Stimulated activated CD4-positive, alpha-beta T cell treated with anti-CD3 and anti-CD28 coated beads, TNF-alpha, amount 100 ng/mL, for 4 hours (primary cell): ENCODE results near the gene ZMYND12.

Experiments
- DNase-seq, 3 experiments: peaks; one replicate each; pipeline ENCODE4 v3.0.0-alpha.2; 2020; ENCODE audit warnings: low read depth in 3 of 3

Gene ZMYND12

DNA sequence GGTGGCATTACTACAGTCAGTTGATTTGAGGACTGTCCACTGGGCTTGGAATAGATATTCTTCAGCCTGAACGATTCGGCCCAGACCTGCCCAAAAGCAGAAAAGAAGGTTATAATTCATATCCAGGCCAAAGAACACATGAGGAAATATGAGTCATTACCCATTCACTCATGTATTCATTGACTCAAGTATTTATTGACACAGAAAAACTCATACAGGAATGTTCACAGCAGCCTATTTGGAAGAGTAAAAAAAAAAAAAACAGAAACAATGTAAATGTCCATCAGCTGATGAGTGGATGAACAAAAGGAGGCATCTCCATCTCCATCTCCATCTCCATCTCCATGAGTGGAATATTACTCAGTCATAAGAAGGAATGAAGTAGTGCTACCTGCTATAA is 15.9 kb downstream of the ZMYND12 start:
- DNase-seq = no peak

DNA sequence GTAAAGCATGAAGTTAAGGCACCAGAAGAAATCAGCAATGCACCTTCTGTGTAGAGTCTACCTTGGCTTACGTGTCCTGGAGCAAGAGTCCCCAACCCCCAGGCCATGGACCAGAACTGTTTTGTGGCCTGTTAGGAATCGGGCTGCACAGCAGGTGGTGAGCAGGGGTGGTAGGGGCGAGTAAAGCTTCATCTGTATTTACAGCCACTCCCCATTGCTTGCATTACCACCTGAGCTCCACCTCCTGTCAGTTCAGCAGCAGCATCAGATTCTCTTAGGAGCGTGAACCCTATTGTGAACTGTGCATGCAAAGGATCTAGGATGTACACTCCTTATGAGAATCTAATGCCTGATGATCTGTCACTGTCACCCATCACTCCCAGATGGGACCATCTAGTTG is 21.5 kb downstream of the ZMYND12 start:
- no peak for DNase-seq

DNA sequence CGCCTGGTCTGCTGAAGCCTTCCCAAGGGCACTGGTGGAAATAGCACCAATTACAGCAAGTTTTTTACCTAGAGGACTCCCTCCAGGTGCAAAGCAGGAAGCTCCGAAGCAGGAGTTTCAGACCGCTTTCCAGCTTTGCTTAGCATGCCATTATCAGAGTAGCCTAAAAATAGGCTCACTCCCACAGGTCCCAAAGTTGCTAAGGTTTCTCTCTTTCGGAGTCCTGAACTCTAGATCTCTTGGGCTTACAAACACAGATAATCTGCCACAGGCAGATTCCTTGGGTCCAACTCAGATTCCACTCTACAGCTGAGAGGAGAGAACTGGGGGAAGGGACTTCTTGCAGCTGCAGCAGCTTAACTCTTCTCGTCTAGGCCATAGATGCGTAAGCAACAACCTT is 22.5 kb downstream of the ZMYND12 start:
- no peak for DNase-seq

- no peak for DNase-seq
Observed at GRCh38 chr1:42432714-42433113, 23.1 kb downstream of the ZMYND12 start.

- no peak for DNase-seq
Observed at GRCh38 chr1:42431514-42431913, 24.3 kb downstream of the ZMYND12 start.

DNA sequence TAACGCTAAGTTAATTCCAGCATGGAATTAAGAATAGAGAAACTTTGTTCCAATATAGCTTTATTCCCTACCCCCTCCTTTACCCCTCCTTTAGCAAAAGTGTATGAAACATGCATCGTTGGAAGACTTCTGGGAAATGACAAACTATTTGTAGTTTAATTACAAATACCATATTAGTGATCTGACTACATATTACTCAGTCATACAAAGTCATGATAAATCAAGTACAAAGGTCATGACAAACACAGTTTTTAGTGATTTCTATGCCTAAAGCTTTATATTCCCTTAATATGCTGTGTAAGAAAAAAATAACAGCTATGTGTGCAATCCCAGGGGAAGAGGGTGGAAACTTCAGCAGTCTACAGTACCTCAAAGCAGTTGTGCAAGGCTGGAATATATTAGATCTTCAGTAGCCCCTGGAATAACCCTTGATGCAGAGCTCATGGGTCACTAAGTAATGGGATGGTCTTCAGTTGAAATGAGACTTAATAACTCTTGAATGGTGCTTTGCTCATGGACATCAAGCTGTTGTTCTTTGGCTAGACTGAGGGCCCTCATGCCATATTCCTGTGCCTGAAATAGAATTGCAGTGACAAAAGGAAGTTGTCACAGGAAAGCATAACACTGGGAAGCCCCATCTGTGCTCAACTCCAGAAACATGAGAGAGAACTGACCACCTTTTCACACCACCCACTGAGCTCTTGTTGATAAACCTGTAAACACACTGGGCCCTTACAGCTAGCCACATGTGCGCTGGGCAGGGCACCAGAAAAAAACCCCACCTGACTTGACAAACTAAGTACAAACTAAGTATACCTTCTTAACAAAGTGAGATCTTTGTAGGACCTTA is 25.3 kb downstream of the ZMYND12 start:
- no peak for DNase-seq

DNA sequence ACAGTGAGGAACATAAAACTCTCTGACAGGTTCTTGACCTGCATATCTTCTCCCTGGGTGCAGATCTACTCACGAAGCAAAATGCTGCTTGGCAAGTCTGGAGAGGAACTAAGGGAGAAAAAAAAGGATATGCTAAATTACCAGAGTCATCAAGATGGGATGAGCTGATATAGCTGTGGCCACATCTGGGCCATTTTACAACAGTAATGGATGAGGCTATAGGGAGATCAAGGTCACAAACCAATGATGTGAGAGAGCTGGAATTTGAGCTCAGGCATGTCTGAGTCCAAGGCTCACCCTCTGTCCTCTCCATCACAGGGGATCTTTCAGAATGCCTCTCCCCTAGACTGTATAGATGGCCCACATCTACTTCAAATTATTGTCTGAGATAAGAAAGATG is 26.2 kb downstream of the ZMYND12 start:
- no peak for DNase-seq

DNA sequence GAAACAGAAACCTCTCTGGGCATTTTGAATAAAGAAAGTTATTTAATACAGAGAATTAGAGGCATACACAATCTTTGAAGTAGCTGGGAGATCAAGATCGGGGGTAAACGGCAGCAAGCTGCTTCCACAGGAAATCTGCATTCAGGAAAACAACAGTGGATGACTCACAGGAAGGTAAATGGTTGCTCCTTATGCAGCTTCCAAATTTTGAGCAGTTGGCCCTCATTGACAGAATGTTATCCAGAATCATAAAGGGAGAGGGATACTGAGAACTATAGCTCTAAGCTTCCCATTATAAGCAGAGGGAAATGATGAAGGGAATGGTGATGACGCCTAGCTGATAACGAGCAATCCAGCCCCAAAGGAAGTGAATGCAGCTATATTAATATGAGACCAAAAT is 28.6 kb downstream of the ZMYND12 start:
- DNase-seq = no peak

GRCh38 chr1:42424201-42424600 is 31.6 kb downstream of the ZMYND12 start:
- DNase-seq = no peak

DNA sequence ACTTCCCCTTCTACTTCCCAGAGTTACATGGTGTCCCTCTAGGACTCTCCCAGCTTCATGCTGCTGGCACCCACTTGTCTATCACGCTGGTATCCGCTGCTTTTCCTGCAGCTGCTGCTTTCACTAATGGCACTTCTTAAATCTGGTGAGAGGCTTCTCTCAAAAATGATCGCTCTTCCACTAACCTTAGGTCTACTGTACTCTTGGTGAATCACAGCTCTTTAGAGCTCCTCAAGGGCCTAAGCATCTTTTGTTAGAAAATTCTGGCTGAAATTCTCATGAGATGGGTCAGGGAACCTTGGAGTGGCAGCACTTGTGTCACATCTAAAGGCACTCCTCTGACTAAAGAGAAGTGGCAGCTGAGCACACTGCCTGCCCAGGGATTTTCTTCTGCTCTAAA is 32.1 kb downstream of the ZMYND12 start:
- DNase-seq = no peak

DNA sequence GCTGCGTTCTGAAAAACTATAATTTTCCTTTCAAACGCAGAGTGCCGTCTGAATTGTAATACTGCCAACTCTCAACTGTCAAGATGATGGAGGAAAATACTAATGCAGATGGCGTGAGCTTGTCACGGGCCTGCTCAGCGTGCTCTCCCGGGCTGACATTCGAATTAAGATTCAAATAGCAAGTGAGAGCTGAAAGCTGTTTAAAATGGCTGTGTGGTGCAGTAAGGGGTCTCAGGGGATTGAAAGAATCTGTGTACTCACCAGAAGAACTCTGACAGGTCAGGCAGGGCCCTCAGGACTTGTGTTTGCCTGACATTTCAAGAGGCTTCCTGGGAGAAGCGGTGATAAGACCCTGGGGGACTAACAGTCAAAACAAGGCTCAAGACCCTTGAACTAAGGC is 33.1 kb downstream of the ZMYND12 start:
- no peak for DNase-seq

- no peak for DNase-seq
Observed at GRCh38 chr1:42420911-42421585, 34.8 kb downstream of the ZMYND12 start.

GRCh38 chr1:42420121-42420520 is 35.7 kb downstream of the ZMYND12 start:
- no peak for DNase-seq

DNA sequence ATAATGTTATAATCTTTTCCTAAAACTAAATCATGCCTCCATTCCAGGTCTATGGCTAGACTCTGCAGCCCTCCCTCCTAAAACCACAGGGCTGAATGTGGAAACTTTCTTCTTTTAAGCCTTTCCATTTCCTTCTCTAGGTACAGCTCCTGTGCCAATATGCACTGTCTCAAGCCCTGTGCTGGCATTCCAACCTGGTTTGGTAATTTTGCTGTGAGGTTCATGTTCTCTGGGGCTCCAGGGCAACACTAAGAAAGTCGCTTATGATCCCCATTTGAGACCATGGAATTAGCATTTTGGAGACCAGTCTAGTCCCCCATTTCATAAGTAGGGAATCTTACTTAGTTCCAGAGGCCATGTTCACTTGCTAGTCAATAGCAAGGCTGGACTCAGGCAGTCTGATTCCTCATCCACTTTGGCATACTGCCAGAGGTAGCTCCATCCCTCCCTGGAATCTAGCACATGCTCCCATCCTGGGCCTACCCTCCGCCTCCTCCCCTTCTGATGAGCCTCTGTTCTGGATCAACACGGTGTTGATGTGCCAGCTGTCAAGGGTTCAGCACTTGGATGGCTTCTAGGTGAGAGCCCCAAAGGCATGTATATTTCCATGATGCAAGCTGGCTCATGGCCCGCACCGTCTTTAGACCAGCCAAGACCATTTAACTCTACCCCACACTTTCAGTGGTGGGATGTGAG is 36.5 kb downstream of the ZMYND12 start:
- no peak for DNase-seq

- no peak for DNase-seq
Observed at GRCh38 chr1:42418516-42418915, 37.3 kb downstream of the ZMYND12 start.

- DNase-seq = no peak
Observed at GRCh38 chr1:42417166-42417565, 38.7 kb downstream of the ZMYND12 start.

DNA sequence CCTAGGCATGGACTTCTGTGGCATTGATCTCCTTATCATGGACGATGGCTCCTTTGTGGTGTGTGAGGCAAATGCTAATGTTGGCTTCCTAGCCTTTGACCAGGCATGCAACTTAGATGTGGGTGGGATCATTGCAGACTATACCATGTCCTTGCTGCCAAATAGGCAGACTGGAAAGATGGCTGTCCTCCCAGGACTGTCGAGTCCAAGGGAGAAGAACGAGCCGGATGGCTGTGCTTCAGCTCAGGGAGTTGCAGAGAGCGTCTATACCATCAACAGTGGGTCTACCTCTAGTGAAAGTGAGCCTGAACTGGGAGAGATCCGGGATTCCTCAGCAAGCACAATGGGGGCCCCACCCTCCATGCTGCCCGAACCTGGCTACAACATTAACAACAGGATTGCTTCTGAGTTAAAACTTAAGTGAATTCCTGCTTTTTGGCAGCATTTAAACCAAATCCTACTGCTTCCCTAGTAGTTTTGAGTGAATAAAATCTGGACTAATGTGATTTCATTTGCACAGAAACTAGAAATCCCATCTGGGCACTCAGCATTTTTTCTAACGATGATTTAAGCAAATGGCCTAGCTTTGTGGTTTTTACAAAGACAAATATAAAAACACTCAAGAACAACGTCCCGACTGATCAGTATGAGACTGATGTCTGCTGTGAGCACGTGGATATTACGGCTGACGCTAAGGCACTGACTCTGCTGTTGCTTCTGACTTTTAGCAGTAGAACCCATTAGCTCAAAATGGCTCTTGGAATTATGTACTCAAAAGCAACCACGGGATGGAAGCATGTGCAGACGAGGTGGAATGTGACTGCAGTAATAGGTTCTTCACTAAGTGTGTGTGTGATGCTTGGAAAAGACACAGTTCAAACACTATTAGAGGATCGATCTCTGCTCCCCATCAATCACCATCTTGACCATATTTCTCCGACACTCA is 41.0 kb downstream of the ZMYND12 start:
- no peak for DNase-seq

DNA sequence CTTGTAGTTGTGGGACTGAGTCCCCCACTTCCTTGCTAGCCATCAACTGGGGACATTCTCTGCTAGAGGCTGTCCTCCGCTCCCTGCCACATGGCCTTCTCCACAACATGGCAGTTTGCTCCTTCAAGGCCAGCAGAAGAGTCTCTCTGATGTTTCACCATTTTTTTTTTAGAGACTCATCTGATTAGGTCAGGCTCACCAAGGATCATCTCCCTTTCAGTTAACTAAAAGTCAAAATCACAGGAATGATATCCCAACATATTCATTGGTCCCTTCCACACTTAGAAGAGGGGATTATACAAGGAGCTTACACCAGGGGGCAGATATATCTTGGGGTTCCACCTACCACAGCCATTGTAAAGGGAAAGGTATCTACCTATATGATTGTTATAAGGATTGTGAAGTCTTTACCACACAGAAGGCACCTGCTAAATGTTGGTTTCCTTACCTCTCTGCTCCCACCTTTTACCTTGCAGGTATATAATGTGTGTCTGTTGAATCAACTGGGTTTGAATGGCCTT is 51.9 kb downstream of the ZMYND12 start:
- no peak for DNase-seq

GRCh38 chr1:42399315-42400100 is 56.3 kb downstream of the ZMYND12 start:
- DNase-seq = no peak
